ENCODE results near the gene CBX7. TPM values are rescaled to one million over a fixed set of nuclear protein-coding genes. Genes with fewer than 3 reads are reported as not detected.

The CBX7 gene
- total RNA-seq, 1 experiment from 2014 or later, result 3.7 TPM

GRCh38 chr22:39152024-39152510 is 413 bp downstream of the CBX7 start:
- WGBS (ENCODE audit: extremely low coverage, insufficient read length, low lambda C conversion rate), result no CpG with 5 or more reads among the region's 44 CpGs
- Histone ChIP-seq H2BK15ac (ENCODE audit: low read depth, low read length) (no peak overlapping the region), H4K5ac (ENCODE audit: insufficient read length, low read depth, low read length) (no peak overlapping the region), H2AK5ac (ENCODE audit: insufficient read length, low read length) (no peak overlapping the region), H3K23ac (ENCODE audit: insufficient read length, low read depth, low read length) (no peak overlapping the region), H4K8ac (replicated peaks; ENCODE audit: insufficient read length, low read depth, low read length) (no peak overlapping the region), H3K27me3 (ENCODE audit: insufficient read depth, low read length) (peaks cover 5% of the 10 kb centered on the region; the same call in 1 of the 2 replicates), H2BK120ac (ENCODE audit: low read depth, low read length, poor library complexity, severe bottlenecking) (no peak overlapping the region), H3K27ac (ENCODE audit: insufficient read length, low read depth, low read length) (no peak overlapping the region), H3K79me1 (ENCODE audit: insufficient read depth, low read depth, low read length, poor library complexity, severe bottlenecking) (no peaks in the 10 kb centered on the region), H3T11ph (ENCODE audit: low read length) (no peak overlapping the region), H3K4ac (ENCODE audit: low read depth, low read length) (no peak overlapping the region), H3K18ac (ENCODE audit: insufficient read length, low read depth, low read length) (no peak overlapping the region), H3K4me2 (ENCODE audit: insufficient read depth, insufficient read length, low read length) (peak overlapping the region; percentile 44), H2BK12ac (ENCODE audit: insufficient read length, low read depth, low read length) (no peak overlapping the region), H4K91ac (ENCODE audit: insufficient read length, low read depth, low read length) (no peak overlapping the region), H2BK20ac (ENCODE audit: low read depth, low read length, poor library complexity, severe bottlenecking) (no peak overlapping the region), H3K4me1 (ENCODE audit: insufficient read depth, low read length) (no peaks in the 10 kb centered on the region), H2BK5ac (ENCODE audit: insufficient read length, low read length) (no peak overlapping the region), H3K56ac (ENCODE audit: insufficient read length, low read depth, low read length) (no peak overlapping the region), H2AFZ (ENCODE audit: low read length) (no peak overlapping the region), H3K79me2 (ENCODE audit: insufficient read depth, low read length) (no peaks in the 10 kb centered on the region), H3K9ac (ENCODE audit: extremely low read depth, insufficient read length, low read length) (no peak overlapping the region), H4K20me1 (ENCODE audit: control insufficient read depth, insufficient read depth, insufficient read length) (no peaks in the 10 kb centered on the region), H3K23me2 (ENCODE audit: insufficient read length, low read depth, low read length, poor library complexity, severe bottlenecking) (peaks cover 6% of the 10 kb centered on the region), H3K9me3 (ENCODE audit: control insufficient read depth, low read depth, low read length) (no peaks in the 10 kb centered on the region), H3K14ac (ENCODE audit: insufficient read depth, low read length) (no peak overlapping the region; the same call in 1 of the 2 replicates)
- no peaks in the 10 kb centered on the region for H3K36me3 Mint-ChIP-seq (ENCODE audit: insufficient read depth in 1 of 3, low read depth in 3 of 3)
- H3K4me1 Mint-ChIP-seq, result peaks cover 14 to 37% of the 10 kb centered on the region in 2 experiments
- TF ChIP-seq CTCF (conservative IDR thresholded peaks at IDR 0.05), result no peak
- no peak overlapping the region for H3K27ac Mint-ChIP-seq
- no peak for DNase-seq
- peaks cover 34% of the 10 kb centered on the region for H3K27me3 Mint-ChIP-seq (ENCODE audit: low read depth)
- peak overlapping the region; percentile 51 to 74 for H3K4me3 Mint-ChIP-seq
- 0 out of 5 replicates have a peak, but pooled peaks cover 0 to 3% of the 10 kb centered on the region in 2 experiments for H3K9me3 Mint-ChIP-seq

Measured in H9 (cell line).